Stromal cell of bone marrow (primary cell): Measurements from ENCODE around the gene SART1.

Experiments used
- DNase-seq: peaks from one replicate; pipeline ENCODE4 v3.0.0-alpha.2; 2012; ENCODE audit warnings: low read depth

Gene SART1

DNA sequence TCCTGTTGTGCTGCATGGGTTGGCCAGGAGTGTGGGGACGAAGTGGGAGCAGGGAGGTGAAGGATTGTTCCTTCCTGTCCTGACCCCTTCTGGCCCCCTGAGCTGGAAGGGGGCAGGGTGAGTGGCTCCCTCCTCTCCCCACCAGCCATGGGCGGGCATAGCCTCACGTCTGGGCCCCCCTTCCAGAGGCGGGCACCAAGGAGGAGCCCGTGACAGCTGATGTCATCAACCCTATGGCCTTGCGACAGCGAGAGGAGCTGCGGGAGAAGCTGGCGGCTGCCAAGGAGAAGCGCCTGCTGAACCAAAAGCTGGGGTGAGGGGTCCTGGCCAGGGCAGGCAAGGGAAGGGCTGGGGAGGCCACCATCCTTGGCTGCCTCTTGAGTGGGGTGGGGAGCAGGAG, 3.4 kb downstream of the SART1 start:
- DNase-seq: no peak

DNA sequence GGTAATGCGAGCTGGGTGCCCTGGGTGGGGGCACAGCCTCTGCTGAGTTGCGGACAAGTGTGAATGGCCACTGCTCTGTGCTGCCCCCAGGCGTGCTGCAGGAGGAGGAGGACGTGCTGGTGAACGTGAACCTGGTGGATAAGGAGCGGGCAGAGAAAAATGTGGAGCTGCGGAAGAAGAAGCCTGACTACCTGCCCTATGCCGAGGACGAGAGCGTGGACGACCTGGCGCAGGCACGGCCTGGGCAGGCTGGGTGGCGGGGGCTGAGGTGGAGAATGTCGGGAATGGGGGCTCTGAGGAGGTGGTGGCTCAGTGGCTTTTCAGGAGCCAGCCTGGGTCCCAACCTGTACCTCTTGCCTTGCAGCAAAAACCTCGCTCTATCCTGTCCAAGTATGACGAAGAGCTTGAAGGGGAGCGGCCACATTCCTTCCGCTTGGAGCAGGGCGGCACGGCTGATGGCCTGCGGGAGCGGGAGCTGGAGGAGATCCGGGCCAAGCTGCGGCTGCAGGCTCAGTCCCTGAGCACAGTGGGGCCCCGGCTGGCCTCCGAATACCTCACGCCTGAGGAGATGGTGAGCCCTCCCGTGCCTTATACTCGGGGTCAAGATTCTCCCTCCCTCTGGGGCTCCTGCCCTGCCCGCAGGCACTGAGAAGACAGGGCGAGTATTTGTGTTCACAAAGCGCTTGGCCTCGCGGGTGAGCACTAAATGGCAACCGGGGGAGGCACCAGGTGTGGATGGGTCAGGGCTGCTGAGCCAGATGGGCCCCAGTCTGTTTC, 4.6 kb downstream of the SART1 start:
- DNase-seq: no peak

GRCh38 chr11:65967329-65967934, 5.9 kb downstream of the SART1 start:
- DNase-seq: no peak

DNA sequence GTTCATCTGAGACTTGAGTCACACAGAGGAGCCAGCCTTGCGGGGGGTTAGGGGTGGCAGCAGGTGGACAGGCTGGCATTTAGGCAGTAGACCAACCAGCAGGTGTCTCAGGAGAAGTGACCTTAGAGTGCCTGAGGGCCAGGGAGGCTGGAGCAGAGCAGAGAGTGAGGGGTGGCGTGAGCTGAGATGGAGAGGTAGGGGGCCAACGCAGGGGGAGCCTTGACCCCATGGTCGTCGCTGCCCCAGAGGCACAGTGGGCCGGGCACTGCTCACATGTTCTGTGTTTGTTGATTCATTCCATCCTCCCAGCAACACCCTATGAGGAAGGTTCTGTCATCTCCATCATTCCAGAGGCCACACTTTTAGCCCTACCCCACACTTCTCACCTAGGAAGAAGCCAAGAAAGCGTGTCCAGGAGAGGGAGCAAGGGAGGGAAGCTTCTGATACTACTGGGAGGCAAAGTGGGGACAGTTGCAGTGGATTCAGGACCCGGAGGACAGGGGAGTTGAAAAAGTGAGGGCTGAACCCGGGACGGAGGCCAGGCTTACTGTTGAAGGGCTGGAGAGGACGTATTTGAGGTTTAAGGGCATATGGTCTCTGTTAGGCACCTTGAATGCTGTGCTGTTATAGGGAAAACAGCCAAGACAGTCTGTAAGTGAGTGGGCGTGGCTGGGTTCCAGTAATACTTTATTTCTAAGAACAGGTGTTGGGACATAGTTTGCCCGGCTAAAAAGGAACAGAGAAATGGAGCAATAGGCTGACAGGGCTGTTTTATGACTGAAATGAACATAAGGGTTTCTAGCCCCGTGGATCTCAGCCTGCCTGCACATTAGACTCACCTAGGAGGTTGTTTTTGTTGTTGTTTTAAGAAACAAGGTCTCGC, 7.3 kb downstream of the SART1 start:
- DNase-seq: no peak

DNA sequence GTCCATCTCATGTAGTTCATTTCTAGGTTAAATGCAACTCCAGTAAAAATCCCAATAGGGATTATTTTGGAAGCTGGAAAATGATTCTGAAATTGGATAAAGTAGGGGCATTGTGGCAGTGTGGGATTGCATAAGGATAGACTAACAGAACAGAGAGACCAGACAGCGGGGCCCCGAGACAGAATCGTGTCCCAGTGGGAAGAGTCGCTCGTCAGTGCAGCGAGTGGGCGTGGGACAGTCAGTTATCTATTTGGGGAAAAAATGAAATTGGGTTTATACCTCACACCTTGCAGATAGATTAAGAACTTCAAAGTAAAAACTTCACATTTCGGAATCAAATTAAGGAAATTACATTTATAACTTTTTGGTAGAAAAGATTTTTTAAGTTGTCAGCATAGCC, 10.6 kb downstream of the SART1 start:
- no peak for DNase-seq

- DNase-seq: peak; percentile 33
These were observed 12.0 kb downstream of the SART1 start for GRCh38 chr11:65973439-65974110.

GRCh38 chr11:65975771-65976170, 14.2 kb downstream of the SART1 start:
- DNase-seq: no peak

- no peak for DNase-seq
These were observed 15.0 kb downstream of the SART1 start for GRCh38 chr11:65976216-65977176.

GRCh38 chr11:65977621-65978390, 16.3 kb downstream of the SART1 start:
- DNase-seq: no peak

GRCh38 chr11:65978391-65979238, 17.1 kb downstream of the SART1 start:
- no peak for DNase-seq

GRCh38 chr11:65979261-65979759, 17.8 kb downstream of the SART1 start:
- no peak for DNase-seq

DNA sequence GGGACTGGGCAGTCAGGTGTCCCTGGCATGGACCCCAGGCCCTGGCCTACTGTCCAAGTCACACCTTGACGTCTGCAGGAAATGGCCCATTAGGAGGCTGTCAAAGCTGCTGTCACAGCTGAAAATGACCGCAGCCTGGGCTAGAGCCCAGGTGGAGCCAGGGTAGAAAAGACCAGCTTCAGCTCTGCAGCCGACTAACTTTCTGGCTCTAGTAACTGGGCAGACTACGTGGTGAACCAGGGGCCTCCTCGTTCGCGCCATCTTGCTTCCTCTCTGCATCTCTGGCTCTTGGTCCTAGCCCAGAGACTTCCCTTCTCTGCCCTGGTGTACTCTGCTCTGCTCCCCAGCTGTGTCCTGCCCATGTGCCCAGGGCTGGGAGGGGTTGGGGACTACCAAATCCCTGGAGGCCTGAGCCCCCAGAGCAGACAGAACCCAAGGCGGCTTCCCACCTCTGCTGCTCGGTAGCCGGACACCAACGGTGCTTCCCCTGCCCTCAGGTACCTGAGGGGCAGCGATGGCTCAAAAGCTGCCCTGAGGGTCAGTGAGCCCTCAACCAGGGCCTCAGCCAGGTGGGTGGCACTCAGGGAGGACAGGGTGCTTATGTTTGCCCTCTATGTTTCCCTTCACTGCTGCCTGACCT, 19.7 kb downstream of the SART1 start:
- no peak for DNase-seq

GRCh38 chr11:65981972-65982823, 20.7 kb downstream of the SART1 start:
- no peak for DNase-seq

- DNase-seq: no peak
These were observed 21.5 kb downstream of the SART1 start for GRCh38 chr11:65982824-65983588.

DNA sequence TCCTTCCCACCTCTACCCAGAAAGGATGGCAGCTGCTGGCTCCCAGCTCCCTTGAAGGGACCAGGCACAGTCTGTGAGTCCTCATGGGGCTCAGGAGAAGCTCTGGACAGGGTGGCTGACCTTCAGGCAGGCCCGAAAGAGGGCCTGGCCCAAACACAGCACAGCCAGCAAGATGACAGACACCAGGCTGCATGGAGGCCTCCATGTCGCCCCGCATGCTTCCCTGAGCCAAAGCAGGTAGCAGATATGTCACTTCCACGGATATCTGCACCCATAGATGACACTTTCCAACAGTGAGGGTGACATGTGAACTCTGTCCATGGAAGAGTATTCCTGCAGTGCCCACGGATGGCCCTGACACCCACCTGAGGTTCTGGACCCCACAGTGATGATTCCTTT, 22.1 kb downstream of the SART1 start:
- no peak for DNase-seq

GRCh38 chr11:65987336-65987735, 25.8 kb downstream of the SART1 start:
- DNase-seq: no peak
